ENCODE data around the gene TCEAL8. TPM values are rescaled to one million over a fixed set of nuclear protein-coding genes. Genes with fewer than 3 reads are reported as not detected.

The TCEAL8 gene
- total RNA-seq, 2 experiments from 2014 or later, result 30.8 to 31.0 TPM

GRCh38 chrX:103215425-103215991 lies 39.4 kb downstream of the TCEAL8 start:
- POLR2A ChIA-PET, result interaction anchor here (1.1 kb wide), 1 partner anchor 39 kb away, joined by 6 read pairs; the partner anchor contains the start of gene TCEAL8
- no peak for TF ChIP-seq CTCF (IDR thresholded peaks at IDR 0.05)

GRCh38 chrX:103214870-103215424 lies 40.0 kb downstream of the TCEAL8 start, which contains the start of gene BEX4:
Gene BEX4, plus strand, starts transcription at chrX:103215108. Its CDS starts 1,046 bp downstream, at chrX:103216154.
- CTCF ChIA-PET, result interaction anchor here (0.7 kb wide), 1 partner anchor 352 kb away, joined by 3 read pairs; no protein-coding TSS in a partner anchor
- ATAC-seq (peak; percentile 97), DNase-seq (peak; percentile 88)
- POLR2A ChIA-PET, result interaction anchor here (1.1 kb wide), 1 partner anchor 40 kb away, joined by 6 read pairs; the partner anchor contains the start of gene TCEAL8
- Mint-ChIP-seq H3K9me3 (no peaks in the 10 kb centered on the region), H3K4me1 (ENCODE audit: low read depth) (peaks cover 8% of the 10 kb centered on the region), H3K27ac (peak within 1 kb of the TSS; percentile 83), H3K36me3 (ENCODE audit: low read depth) (peaks cover 5% of the 10 kb centered on the region), H3K27me3 (peaks cover 2% of the 10 kb centered on the region), H3K4me3 (peak within 1 kb of the TSS; percentile 76)
- no peak for TF ChIP-seq CTCF (IDR thresholded peaks at IDR 0.05)
- intact Hi-C loops (cut with micrococcal nuclease), result loop anchor here (5.0 kb wide), 2 partner anchors 32 to 247 kb away; no protein-coding TSS in a partner anchor

More at GRCh38 chrX:103215425-103215991, 39.4 kb downstream of the TCEAL8 start:
- Mint-ChIP-seq H3K4me1 (ENCODE audit: low read depth) (peaks cover 8% of the 10 kb centered on the region), H3K36me3 (ENCODE audit: low read depth) (peaks cover 5% of the 10 kb centered on the region), H3K27me3 (peaks cover 2% of the 10 kb centered on the region), H3K27ac (peak overlapping the region; percentile 30), H3K4me3 (peak overlapping the region; percentile 76), H3K9me3 (no peaks in the 10 kb centered on the region)
- ATAC-seq, result peak; percentile 21
- CTCF ChIA-PET, result no interaction called here
- intact Hi-C loops (cut with micrococcal nuclease), result no loop called here
- DNase-seq, result peak; percentile 36

GRCh38 chrX:103212749-103213457 lies 42.1 kb downstream of the TCEAL8 start:
- DNase-seq, result no peak
- peaks cover 5% of the 10 kb centered on the region for H3K36me3 Mint-ChIP-seq (ENCODE audit: low read depth)
- no peak overlapping the region for H3K4me3 Mint-ChIP-seq
- intact Hi-C loops (cut with micrococcal nuclease), result loop anchor here (5.0 kb wide), 2 partner anchors 34 to 249 kb away; no protein-coding TSS in a partner anchor
- ATAC-seq, result no peak
- ChIA-PET CTCF (interaction anchor here (1.5 kb wide), 1 partner anchor 36 kb away, joined by 6 read pairs; no protein-coding TSS in a partner anchor), POLR2A (no interaction called here)
- H3K9me3 Mint-ChIP-seq, result no peaks in the 10 kb centered on the region
- peaks cover 8% of the 10 kb centered on the region for H3K4me1 Mint-ChIP-seq (ENCODE audit: low read depth)
- peaks cover 3% of the 10 kb centered on the region for H3K27me3 Mint-ChIP-seq
- H3K27ac Mint-ChIP-seq, result no peak overlapping the region
- TF ChIP-seq CTCF (IDR thresholded peaks at IDR 0.05), result no peak

GRCh38 chrX:103211012-103211715 lies 43.8 kb downstream of the TCEAL8 start:
- DNase-seq (peak; percentile 70), ATAC-seq (no peak)
- H3K36me3 Mint-ChIP-seq (ENCODE audit: low read depth), result peaks cover 5% of the 10 kb centered on the region
- no peak overlapping the region for H3K4me3 Mint-ChIP-seq
- H3K4me1 Mint-ChIP-seq (ENCODE audit: low read depth), result peaks cover 7% of the 10 kb centered on the region
- intact Hi-C loops (cut with micrococcal nuclease), result loop anchor here (5.0 kb wide), 2 partner anchors 36 to 251 kb away; no protein-coding TSS in a partner anchor
- peak; percentile 48 for TF ChIP-seq CTCF (IDR thresholded peaks at IDR 0.05)
- ChIA-PET CTCF (interaction anchor here (0.7 to 2.1 kb wide), 17 partner anchors 9 to 278 kb away, joined by 3 to 11 read pairs (median 4); no protein-coding TSS in a partner anchor), POLR2A (interaction anchor here (1.0 kb wide), 1 partner anchor 256 kb away, joined by 3 read pairs; no protein-coding TSS in a partner anchor)
- H3K9me3 Mint-ChIP-seq, result no peaks in the 10 kb centered on the region
- no peak overlapping the region for H3K27ac Mint-ChIP-seq
- H3K27me3 Mint-ChIP-seq, result peaks cover 3% of the 10 kb centered on the region
